Left lung (tissue), 10 donors: ENCODE data around the gene SLC30A2. TPM values are rescaled to one million over a fixed set of nuclear protein-coding genes. Genes with fewer than 3 reads are reported as not detected.
A peak's percentile ranks its signal among the peaks of the same experiment; 100 is the strongest.

Experiments used
- ATAC-seq: fragments of 200-7000 bp; cut with Tn5 transposase; one replicate; pipeline ENCODE4 v1.9.1; 2020; ENCODE audit warnings: moderate library complexity
- DNase-seq, 4 donors: peaks; one replicate each; pipeline ENCODE4 v3.0.0-alpha.2; 2013 to 2020
- H3K27ac ChIP-seq, 2 donors: fragments of 200-600 bp; sonication (generic) in 1 of 2; one replicate each; pipeline versions ENCODE4 v1.5.0 to v1.8.0; 2020 to 2021
- H3K27me3 ChIP-seq, 2 donors: fragments of 200-600 bp; sonication (generic) in 1 of 2; one replicate each; pipeline versions ENCODE4 v1.5.0 to v1.8.0; 2020 to 2021
- H3K36me3 ChIP-seq, 2 donors: fragments of 200-600 bp; sonication (generic) in 1 of 2; one replicate each; pipeline versions ENCODE4 v1.5.0 to v1.8.0; 2020 to 2021
- H3K4me1 ChIP-seq, 2 donors: fragments of 200-600 bp; one replicate each; pipeline ENCODE4 v1.8.0; 2021
- H3K4me3 ChIP-seq, 2 donors: fragments of 200-600 bp; sonication (generic) in 1 of 2; one replicate each; pipeline versions ENCODE4 v1.5.0 to v1.8.0; 2020 to 2021; ENCODE audit warnings: mild to moderate bottlenecking in 1 of 2
- H3K9me3 ChIP-seq, 2 donors: fragments of 200-600 bp; sonication (generic) in 1 of 2; one replicate each; pipeline versions ENCODE4 v1.5.0 to v1.8.0; 2020 to 2021
- CTCF ChIP-seq, 2 donors: fragments of 200-600 bp; sonication (generic) in 1 of 2; IDR thresholded peaks; one replicate each; pipeline versions ENCODE4 v1.5.0 to v1.8.0; 2021; ENCODE audit warnings: antibody characterized with exemption in 2 of 2
- intact Hi-C, 2 donors: fragments of 100-400 bp; cut with DNase I; formaldehyde crosslinking; loops; one replicate each; pipeline versions ENCODE4 v1.11.2 to v1.14.2; 2022
- polyA plus RNA-seq, 6 donors: library from polyadenylated mRNA; unstranded; fragments of 120-200 nt; gene quantifications; one replicate each; pipeline ENCODE4 v1.2.1, GENCODE V29; 2013; ENCODE audit not compliant: insufficient read length in 6 of 6
- total RNA-seq, 2 donors: library from RNA; stranded (reverse); fragmentation: NEBNext Ultra II Directional; extraction: Animal tissue kit (Norgen Biotek cat#: 25700); gene quantifications; one replicate each; pipeline ENCODE4 v1.2.1, GENCODE V29; 2021
- donor health status: DM: no; HTN: yes; CAD: no.
- donor health status: DM: no; HTN: no; CAD: no.

Gene SLC30A2
- total and polyA plus RNA-seq, 8 donors: 0.14 to 0.29 (median 0.27) TPM; not detected in 1

- ATAC-seq: peak; percentile 97
- peaks cover 0 to 44% of the 10 kb centered on the region in 2 donors for H3K27me3 ChIP-seq
- intact Hi-C loops: loop anchor here in 1 of 2 donors (10.0 kb wide), 1 partner anchor 129 kb away; the partner anchor contains the start of genes C1orf232 and ZNF593
- H3K9me3 ChIP-seq: no peaks in the 10 kb centered on the region
- peak; percentile 77 to 97 (median 84) for DNase-seq
- peaks cover 0 to 14% of the 10 kb centered on the region in 2 donors for H3K4me1 ChIP-seq
- no peaks in the 10 kb centered on the region for H3K36me3 ChIP-seq
- peak; percentile 100 for TF ChIP-seq CTCF (IDR thresholded peaks at IDR 0.05)
- H3K4me3 ChIP-seq: peak overlapping the region; percentile 75 to 90
- peak overlapping the region; percentile 29 to 65 for H3K27ac ChIP-seq
These were observed 9.8 kb downstream of the SLC30A2 start for GRCh38 chr1:26035959-26036755.

- peak; percentile 90 to 99 (median 96) for DNase-seq
- TF ChIP-seq CTCF (IDR thresholded peaks at IDR 0.05): no peak
- ATAC-seq: peak; percentile 95
- H3K4me1 ChIP-seq: peaks cover 0 to 14% of the 10 kb centered on the region in 2 donors
- peak overlapping the region; percentile 29 to 65 for H3K27ac ChIP-seq
- peaks cover 0 to 43% of the 10 kb centered on the region in 2 donors for H3K27me3 ChIP-seq
- no peaks in the 10 kb centered on the region for H3K36me3 ChIP-seq
- H3K4me3 ChIP-seq: peak overlapping the region; percentile 75 to 90
- intact Hi-C loops: loop anchor here in 1 of 2 donors (10.0 kb wide), 1 partner anchor 129 kb away; the partner anchor contains the start of genes C1orf232 and ZNF593
- no peaks in the 10 kb centered on the region for H3K9me3 ChIP-seq
These were observed 10.5 kb downstream of the SLC30A2 start for GRCh38 chr1:26035203-26035958.

GRCh38 chr1:26034504-26035202, 11.3 kb downstream of the SLC30A2 start:
- Histone ChIP-seq H3K4me1 (peaks cover 0 to 14% of the 10 kb centered on the region in 2 donors), H3K36me3 (no peaks in the 10 kb centered on the region), H3K27ac (no peak overlapping the region), H3K27me3 (peaks cover 0 to 37% of the 10 kb centered on the region in 2 donors), H3K4me3 (peak overlapping the region; percentile 75 to 90), H3K9me3 (no peaks in the 10 kb centered on the region)
- intact Hi-C loops: loop anchor here in 1 of 2 donors (10.0 kb wide), 1 partner anchor 130 kb away; the partner anchor contains the start of genes C1orf232 and ZNF593
- ATAC-seq (no peak), DNase-seq (no peak)
- no peak for TF ChIP-seq CTCF (IDR thresholded peaks at IDR 0.05)

GRCh38 chr1:26032656-26033357, 13.1 kb downstream of the SLC30A2 start:
- intact Hi-C loops: loop anchor here in 1 of 2 donors (10.0 kb wide), 1 partner anchor 132 kb away; the partner anchor contains the start of genes C1orf232 and ZNF593
- DNase-seq (no peak), ATAC-seq (no peak)
- H3K36me3 ChIP-seq: no peaks in the 10 kb centered on the region
- no peak overlapping the region for H3K4me3 ChIP-seq
- H3K27me3 ChIP-seq: peaks cover 0 to 28% of the 10 kb centered on the region in 2 donors
- TF ChIP-seq CTCF (IDR thresholded peaks at IDR 0.05): no peak
- peaks cover 0 to 14% of the 10 kb centered on the region in 2 donors for H3K4me1 ChIP-seq
- no peak overlapping the region for H3K27ac ChIP-seq
- no peaks in the 10 kb centered on the region for H3K9me3 ChIP-seq
